Endothelial cell of umbilical vein (primary cell): ENCODE data around the gene PTPN3. TPM values are rescaled to one million over a fixed set of nuclear protein-coding genes. Genes with fewer than 3 reads are reported as not detected.

ENCODE experiments used
- BruUV-seq: library from RNA; stranded (reverse); fragments of 400-500 nt; replicated peaks from 2 replicates; lab custom pipeline; 2021; lab: Mats Ljungman, UMichigan
- CTCF ChIA-PET: fragments of 300-600, 350-600 bp; sonication (Branson Sonifier 250); formaldehyde crosslinking; loops from one replicate; lab custom pipeline; 2021; ENCODE audit warnings: antibody characterized with exemption, inconsistent platforms; lab: Charles Lee
- POLR2A ChIA-PET: fragments of 300-600, 350-600 bp; sonication (Branson Sonifier 250); formaldehyde crosslinking; loops from one replicate; lab custom pipeline; 2021; ENCODE audit warnings: antibody characterized with exemption, inconsistent platforms; lab: Charles Lee
- DNase-seq: peaks from one replicate; pipeline ENCODE4 v3.0.0-alpha.2; 2011; ENCODE audit warnings: low read depth, low spot score
- FAIRE-seq: peaks from 2 replicates; lab custom pipeline; 2011; peaks lifted over from hg19 to GRCh38; lab: Jason Lieb, UNC
- H2AFZ ChIP-seq: 2 replicates; pipeline ENCODE4 v1.6.0; 2012; ENCODE audit warnings: low read depth, low read length, control low read depth, inconsistent platforms
- H3K27ac ChIP-seq: 2 replicates; pipeline ENCODE4 v1.5.1; 2011; ENCODE audit warnings: low read depth, mild to moderate bottlenecking, control low read depth, low read length, moderate library complexity; ENCODE audit not compliant: insufficient read depth
- H3K27me3 ChIP-seq, 2 experiments: 2 replicates each; pipeline versions ENCODE4 v1.6.0 to v1.6.1; 2011; ENCODE audit warnings: low read length in 2 of 2, mixed read lengths in 1 of 2; ENCODE audit not compliant: control insufficient read depth in 2 of 2, insufficient read depth in 2 of 2
- H3K36me3 ChIP-seq, 2 experiments: 2 replicates in 1 of 2; 3 replicates in 1 of 2; pipeline ENCODE4 v1.5.1; 2011; ENCODE audit warnings: low read length in 2 of 2, mild to moderate bottlenecking in 1 of 2, moderate library complexity in 1 of 2; ENCODE audit not compliant: control insufficient read depth in 2 of 2, insufficient read depth in 2 of 2; ENCODE audit errors: extremely low read depth in 1 of 2
- H3K4me1 ChIP-seq: 3 replicates; pipeline ENCODE4 v1.5.1; 2011; ENCODE audit warnings: mild to moderate bottlenecking, low read length; ENCODE audit not compliant: control insufficient read depth, insufficient read depth; ENCODE audit errors: extremely low read depth
- H3K4me2 ChIP-seq: 2 replicates; pipeline ENCODE4 v1.6.1; 2011; ENCODE audit warnings: low read length, control low read depth, mixed read lengths; ENCODE audit not compliant: insufficient read depth
- H3K4me3 ChIP-seq, 3 experiments: fragments of 200-600 bp in 1 of 3; sonication (generic), shearing (Covaris generic) in 1 of 3; replicated peaks in 1 of 3; 2 replicates each; pipeline ENCODE4 v1.5.1; 2011 to 2016; ENCODE audit warnings: control low read depth in 3 of 3, low read length in 3 of 3, mild to moderate bottlenecking in 2 of 3, inconsistent platforms in 1 of 3, low read depth in 1 of 3, moderate library complexity in 1 of 3; ENCODE audit not compliant: insufficient read depth in 1 of 3
- H3K79me2 ChIP-seq: 2 replicates; pipeline ENCODE4 v1.6.0; 2012; ENCODE audit warnings: low read length, inconsistent platforms; ENCODE audit not compliant: control insufficient read depth, insufficient read depth
- H3K9ac ChIP-seq: replicated peaks from 2 replicates; pipeline ENCODE3; 2011; ENCODE audit warnings: low read length, control low read depth; ENCODE audit not compliant: insufficient read depth; ENCODE audit errors: extremely low read depth
- H3K9me1 ChIP-seq: replicated peaks from 3 replicates; pipeline ENCODE4 v1.6.0; 2011; ENCODE audit warnings: mild to moderate bottlenecking, low read length; ENCODE audit not compliant: control insufficient read depth, insufficient read depth; ENCODE audit errors: extremely low read depth
- H3K9me3 ChIP-seq: replicated peaks from 2 replicates; pipeline ENCODE4 v1.5.1; 2012; ENCODE audit warnings: low read length, inconsistent platforms; ENCODE audit not compliant: control insufficient read depth, insufficient read depth
- H4K20me1 ChIP-seq: replicated peaks from 2 replicates; pipeline ENCODE3; 2011; ENCODE audit warnings: mild to moderate bottlenecking, low read length; ENCODE audit not compliant: control insufficient read depth, insufficient read depth; ENCODE audit errors: extremely low read depth
- CTCF ChIP-seq, 2 donors: IDR thresholded peaks; 1 replicate in 1 of 2; 2 replicates in 1 of 2; pipeline ENCODE4 v1.5.1; 2011; ENCODE audit warnings: low read length in 2 of 2, mild to moderate bottlenecking in 2 of 2, moderate library complexity in 2 of 2, control low read depth in 1 of 2, inconsistent platforms in 1 of 2, low read depth in 1 of 2; ENCODE audit not compliant: insufficient read depth in 1 of 2; ENCODE audit errors: extremely low read depth in 1 of 2
- EZH2 ChIP-seq: IDR thresholded peaks from 2 replicates; pipeline ENCODE4 v1.6.1; 2012; ENCODE audit warnings: borderline replicate concordance, low read depth, mild to moderate bottlenecking, moderate library complexity, low read length, inconsistent platforms; ENCODE audit not compliant: severe bottlenecking
- FOS ChIP-seq: IDR thresholded peaks from 2 replicates; pipeline ENCODE4 v1.6.1; 2011; ENCODE audit warnings: mild to moderate bottlenecking, low read length, moderate library complexity, borderline replicate concordance; ENCODE audit not compliant: insufficient read depth
- GATA2 ChIP-seq: IDR thresholded peaks from 2 replicates; pipeline ENCODE4 v1.7.0; 2011; ENCODE audit warnings: low read depth, mild to moderate bottlenecking, moderate library complexity, mixed read lengths, low read length; ENCODE audit not compliant: insufficient read length, insufficient read depth
- JUN ChIP-seq: IDR thresholded peaks from 2 replicates; pipeline ENCODE4 v1.6.1; 2011; ENCODE audit warnings: borderline replicate concordance, low read depth; ENCODE audit not compliant: insufficient read length, insufficient read depth
- MYC ChIP-seq: IDR thresholded peaks from one replicate; pipeline ENCODE4 v1.6.1; 2011; ENCODE audit warnings: mild to moderate bottlenecking, low read depth, low read length
- POLR2A ChIP-seq: IDR thresholded peaks from 2 replicates; pipeline ENCODE4 v1.6.1; 2012; ENCODE audit warnings: low read depth, mild to moderate bottlenecking, control low read depth, low read length
- POLR2AphosphoS5 ChIP-seq: IDR thresholded peaks from 2 replicates; pipeline ENCODE4 v1.6.1; 2012; ENCODE audit warnings: low read depth, mild to moderate bottlenecking, control low read depth, low read length, moderate library complexity; ENCODE audit not compliant: insufficient read depth
- dilution Hi-C: fragments of 300-500 bp; cut with MboI; formaldehyde crosslinking; loops from one replicate; pipeline ENCODE4 v1.15.0; 2019; ENCODE audit warnings: low sequenced_read_pairs; ENCODE audit not compliant: extremely low pct_ligation_motif_present
- intact Hi-C: fragments of 100-400 bp; cut with micrococcal nuclease; formaldehyde crosslinking; loops from one replicate; pipeline ENCODE4 v1.10.0; 2022
- polyA plus RNA-seq, 4 experiments: library from polyadenylated mRNA; depleted of rRNA in 3 of 4; stranded (reverse) in 3 of 4; unstranded in 1 of 4; fragments of >200 nt; gene quantifications; 2 replicates each; pipeline versions ENCODE4 v1.2.1 to v1.2.3, GENCODE V29; 2011 to 2012; ENCODE audit warnings: missing spikeins in 1 of 4
- total RNA-seq: library from RNA; stranded (reverse); gene quantifications from 2 replicates; pipeline ENCODE4 v1.2.3, GENCODE V29; 2021
- TF ChIP-seq, protein P1 (sequence below): IDR thresholded peaks from 2 replicates; pipeline ENCODE4 v1.6.1; 2011; ENCODE audit not compliant: insufficient read depth, insufficient read length

PTPN3 gene
- total and polyA plus RNA-seq, 2 donors (not counting 3 experiments of a cell fraction or from before 2014, with no cell fraction given), result 0.01 TPM; not detected in 1

DNA sequence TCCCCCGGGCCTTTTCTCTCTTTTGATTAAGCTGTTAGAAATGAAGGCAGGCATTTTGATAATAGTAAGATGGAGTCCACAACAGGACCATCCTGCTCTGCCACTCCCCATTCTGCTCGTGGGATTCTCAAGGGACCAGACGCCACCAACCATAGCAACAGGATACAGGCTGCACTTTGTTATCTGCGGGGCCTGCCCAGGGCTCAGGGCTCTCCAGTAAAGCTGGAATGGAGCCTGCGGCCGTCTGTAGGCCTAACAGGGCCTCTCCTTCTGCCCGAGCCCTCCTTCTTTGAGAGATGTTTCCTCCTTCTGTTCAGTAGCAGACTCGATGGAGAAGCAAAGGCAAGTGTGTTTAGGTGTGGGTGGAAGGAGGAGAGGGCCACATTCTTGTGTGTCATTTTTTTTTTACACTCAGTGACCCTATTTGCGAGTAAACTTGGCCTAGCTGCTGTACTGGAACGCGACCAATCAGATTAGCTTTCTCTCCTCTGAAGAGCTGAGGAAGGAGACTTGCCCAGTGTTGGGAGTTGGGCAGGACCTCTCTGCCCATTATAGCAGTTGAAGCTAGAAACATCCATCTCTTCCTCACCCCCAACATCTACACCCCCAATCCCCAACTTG is 168.4 kb downstream of the PTPN3 start:
- Histone ChIP-seq H3K27ac (no peak overlapping the region), H3K36me3 (no peaks in the 10 kb centered on the region), H4K20me1 (no peaks in the 10 kb centered on the region), H3K4me2 (no peak overlapping the region), H3K4me1 (no peaks in the 10 kb centered on the region), H2AFZ (no peak overlapping the region), H3K9ac (no peak overlapping the region), H3K27me3 (peaks cover 1 to 3% of the 10 kb centered on the region in 2 experiments), H3K9me1 (no peaks in the 10 kb centered on the region), H3K79me2 (no peaks in the 10 kb centered on the region), H3K9me3 (no peaks in the 10 kb centered on the region), H3K4me3 (no peak overlapping the region)
- dilution Hi-C loops (no loop called here), intact Hi-C loops (loop anchor here (10.0 kb wide), 1 partner anchor 395 kb away; the partner anchor contains the start of genes ABITRAM and ELP1)
- CTCF ChIA-PET, result interaction anchor here (0.6 kb wide), 2 partner anchors 10 to 23 kb away, joined by 3 to 4 read pairs; no protein-coding TSS in a partner anchor
- FAIRE-seq, result no peak
- TF ChIP-seq, protein P1, sequence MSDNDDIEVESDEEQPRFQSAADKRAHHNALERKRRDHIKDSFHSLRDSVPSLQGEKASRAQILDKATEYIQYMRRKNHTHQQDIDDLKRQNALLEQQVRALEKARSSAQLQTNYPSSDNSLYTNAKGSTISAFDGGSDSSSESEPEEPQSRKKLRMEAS, result no peak
- TF ChIP-seq FOS, result no peak
- TF ChIP-seq EZH2, result no peak
- TF ChIP-seq GATA2, result no peak
- TF ChIP-seq CTCF (IDR thresholded peaks at IDR 0.05; ENCODE audit: extremely low read depth in 1 of 2, insufficient read depth in 1 of 2, low read depth in 1 of 2, low read length in 2 of 2), result no peak
- no peak for TF ChIP-seq JUN
- TF ChIP-seq POLR2AphosphoS5, result no peak
- TF ChIP-seq POLR2A, result no peak
- TF ChIP-seq MYC, result no peak
- no TSS peak for BruUV-seq
- POLR2A ChIA-PET, result no interaction called here
- no peak for DNase-seq
